HG02763 (cell line): ENCODE data around the gene DCUN1D4.
"Not testable (repeated sequence)": the region's sequence is repeated elsewhere in the genome, so short reads cannot be mapped to it uniquely, and the experiment has no call there.

Source experiments
- ATAC-seq: cut with Tn5 transposase; IDR thresholded peaks from one replicate; pipeline ENCODE4 v1.9.1; 2021; ENCODE audit warnings: mild to moderate bottlenecking, moderate library complexity; ENCODE audit not compliant: unreplicated experiment

The DCUN1D4 gene

DNA sequence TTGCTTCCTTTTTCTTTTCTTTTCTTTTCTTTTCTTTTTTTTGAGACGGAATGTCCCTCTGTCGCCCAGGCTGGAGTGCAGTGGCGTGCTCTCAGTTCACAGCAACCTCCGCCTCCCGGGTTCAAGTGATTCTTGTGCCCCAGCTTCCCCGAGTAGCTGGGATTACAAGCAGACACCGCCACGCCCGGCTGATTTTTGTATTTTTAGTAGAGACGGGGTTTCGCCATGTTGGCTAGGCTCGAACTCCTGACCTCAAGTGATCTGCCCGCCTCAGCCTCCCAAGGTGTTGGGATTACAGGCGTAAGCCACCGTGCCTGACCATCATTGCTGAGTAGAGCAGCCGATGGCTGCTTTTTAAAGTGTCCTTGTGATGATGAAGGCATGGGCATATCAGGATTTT is 50.4 kb downstream of the DCUN1D4 start:
- not testable (repeated sequence) for ATAC-seq

- no peak for ATAC-seq
Observed at GRCh38 chr4:51894059-51894645, 51.2 kb downstream of the DCUN1D4 start.

- peak; percentile 43 for ATAC-seq
Observed at GRCh38 chr4:51895158-51895557, 52.2 kb downstream of the DCUN1D4 start.

- ATAC-seq: peak; percentile 95
Observed at GRCh38 chr4:51895816-51896408, 53.0 kb downstream of the DCUN1D4 start.

- ATAC-seq: no peak
Observed at GRCh38 chr4:51901363-51901762, 58.4 kb downstream of the DCUN1D4 start.

DNA sequence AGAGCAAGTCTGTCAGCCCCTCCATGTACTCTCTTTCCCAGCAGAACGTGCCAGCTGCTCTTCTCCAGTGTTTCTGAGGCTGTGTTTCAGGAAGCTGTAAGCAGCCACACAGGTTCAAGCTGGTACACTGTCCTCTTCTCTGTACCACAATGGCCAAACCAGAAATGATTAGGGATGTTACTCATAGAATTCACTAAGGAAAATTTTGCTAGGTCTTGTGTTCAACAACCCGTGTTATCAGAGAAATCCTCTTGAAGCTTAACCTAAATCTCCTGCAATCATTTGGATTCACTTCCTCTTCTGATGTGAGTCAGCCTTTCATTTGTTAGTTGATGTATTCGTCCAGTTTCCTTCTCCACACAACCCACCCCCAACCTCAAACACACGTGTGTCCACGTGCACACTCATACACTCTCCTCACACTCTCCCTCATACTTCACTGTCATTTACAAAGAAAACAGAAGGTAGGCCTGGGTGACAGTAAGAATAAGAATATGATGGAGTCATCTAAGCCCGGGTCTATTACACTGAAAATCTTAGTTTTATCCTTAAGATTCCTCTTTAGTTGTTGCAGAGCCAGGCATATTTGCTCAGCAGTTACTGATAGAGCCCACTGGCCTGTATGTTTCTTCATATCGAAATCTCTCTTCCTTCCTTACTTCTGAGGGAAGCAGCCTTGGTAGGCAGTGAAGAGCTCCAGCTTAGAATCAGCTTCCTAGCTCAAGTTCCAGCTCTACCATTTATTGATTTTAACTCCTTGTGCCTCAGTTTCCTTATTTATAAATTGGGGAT is 63.4 kb downstream of the DCUN1D4 start:
- ATAC-seq: peak; percentile 98

- no peak for ATAC-seq
Observed at GRCh38 chr4:51907006-51907669, 64.2 kb downstream of the DCUN1D4 start.

GRCh38 chr4:51909236-51909703 is 66.3 kb downstream of the DCUN1D4 start:
- ATAC-seq: no peak

- ATAC-seq: no peak
Observed at GRCh38 chr4:51918251-51918650, 75.3 kb downstream of the DCUN1D4 start.

DNA sequence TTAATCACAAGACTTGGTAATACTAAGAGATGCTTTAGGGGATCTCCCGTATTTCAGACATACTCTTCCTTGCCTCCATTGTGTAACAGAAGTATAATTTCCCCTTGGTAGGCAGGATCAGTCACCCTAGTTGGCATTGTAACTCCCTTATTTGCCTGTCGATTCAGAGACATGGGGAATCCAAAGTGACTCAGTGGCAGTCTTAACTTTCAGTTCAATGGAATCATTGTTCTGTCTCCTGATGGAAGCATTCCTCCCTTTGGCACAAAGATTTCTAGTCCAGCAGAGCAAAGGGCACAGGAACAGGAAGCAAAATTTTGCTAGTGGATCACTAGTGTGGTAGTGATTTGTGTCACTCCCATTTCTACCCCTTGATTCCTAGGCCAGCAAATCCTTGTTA is 80.4 kb downstream of the DCUN1D4 start:
- no peak for ATAC-seq

DNA sequence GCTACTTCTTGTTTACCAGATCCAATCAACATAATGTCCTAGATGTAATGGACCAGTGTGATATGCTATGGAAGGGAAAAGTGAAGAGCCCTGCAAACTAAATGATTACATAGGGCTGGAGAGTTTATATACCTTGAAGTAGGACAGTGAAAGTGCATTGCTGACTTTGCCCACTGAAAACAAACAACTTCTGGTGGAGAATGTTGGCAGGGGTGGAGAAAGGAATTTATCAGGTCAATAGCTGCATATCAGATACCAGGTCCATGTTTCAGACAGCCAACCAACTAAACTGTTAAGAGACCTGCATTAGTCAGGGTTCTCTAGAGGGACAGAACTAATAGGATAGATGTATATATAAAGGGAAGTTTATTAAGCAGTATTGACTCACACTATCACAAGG is 82.4 kb downstream of the DCUN1D4 start:
- no peak for ATAC-seq

GRCh38 chr4:51930557-51930956 is 87.6 kb downstream of the DCUN1D4 start:
- no peak for ATAC-seq

DNA sequence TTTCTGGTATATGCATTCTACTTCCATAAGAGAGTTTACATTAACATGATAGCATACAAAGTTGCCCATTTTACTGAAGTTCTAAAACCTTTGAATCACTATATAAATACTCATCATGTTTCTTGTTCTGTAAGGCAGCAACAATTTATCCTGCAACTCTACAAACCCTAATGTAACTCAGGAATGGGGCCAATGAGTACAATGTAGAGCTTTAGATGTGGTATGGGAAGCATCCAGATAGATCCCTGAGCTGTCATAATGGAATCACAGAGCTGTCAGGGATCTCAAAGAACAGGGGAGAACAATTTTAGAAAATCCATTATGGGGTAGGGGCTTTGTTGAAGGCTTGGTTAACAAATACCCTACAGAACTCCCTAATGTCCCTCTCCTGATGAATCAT is 88.5 kb downstream of the DCUN1D4 start:
- no peak for ATAC-seq

GRCh38 chr4:51932261-51932660 is 89.3 kb downstream of the DCUN1D4 start:
- ATAC-seq: no peak

DNA sequence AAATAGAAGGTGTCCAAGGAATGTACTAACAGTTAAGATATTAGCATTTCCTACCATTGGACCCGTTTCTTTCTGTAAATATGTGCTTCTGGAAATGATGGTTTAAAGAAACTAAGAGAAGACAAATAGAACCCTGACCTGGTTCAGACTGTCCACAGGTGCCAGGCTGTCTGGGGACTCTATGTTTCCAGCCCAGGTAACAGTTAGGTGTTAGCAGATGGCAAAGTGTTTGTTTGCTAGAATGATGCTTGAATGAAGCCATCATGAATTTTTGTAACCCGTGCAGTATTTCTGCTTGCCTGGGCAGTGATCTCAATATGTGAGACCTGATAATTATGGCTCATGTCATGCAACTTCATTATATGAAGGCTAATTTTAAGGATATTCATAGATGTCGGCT is 89.7 kb downstream of the DCUN1D4 start:
- no peak for ATAC-seq

DNA sequence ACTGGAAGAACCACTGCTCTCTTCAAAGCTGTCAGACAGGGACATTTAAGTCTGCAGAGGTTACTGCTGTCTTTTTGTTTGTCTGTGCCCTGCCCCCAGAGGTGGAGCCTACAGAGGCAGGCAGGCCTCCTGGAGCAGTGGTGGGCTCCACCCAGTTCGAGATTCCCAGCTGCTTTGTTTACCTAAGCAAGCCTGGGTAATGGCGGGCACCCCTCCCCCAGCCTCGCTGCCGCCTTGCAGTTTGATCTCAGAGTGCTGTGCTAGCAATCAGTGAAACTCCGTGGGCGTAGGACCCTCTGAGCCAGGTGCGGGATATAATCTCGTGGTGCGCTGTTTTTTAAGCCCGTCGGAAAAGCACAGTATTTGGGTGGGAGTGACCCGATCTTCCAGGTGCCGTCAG is 97.5 kb downstream of the DCUN1D4 start:
- not testable (repeated sequence) for ATAC-seq

DNA sequence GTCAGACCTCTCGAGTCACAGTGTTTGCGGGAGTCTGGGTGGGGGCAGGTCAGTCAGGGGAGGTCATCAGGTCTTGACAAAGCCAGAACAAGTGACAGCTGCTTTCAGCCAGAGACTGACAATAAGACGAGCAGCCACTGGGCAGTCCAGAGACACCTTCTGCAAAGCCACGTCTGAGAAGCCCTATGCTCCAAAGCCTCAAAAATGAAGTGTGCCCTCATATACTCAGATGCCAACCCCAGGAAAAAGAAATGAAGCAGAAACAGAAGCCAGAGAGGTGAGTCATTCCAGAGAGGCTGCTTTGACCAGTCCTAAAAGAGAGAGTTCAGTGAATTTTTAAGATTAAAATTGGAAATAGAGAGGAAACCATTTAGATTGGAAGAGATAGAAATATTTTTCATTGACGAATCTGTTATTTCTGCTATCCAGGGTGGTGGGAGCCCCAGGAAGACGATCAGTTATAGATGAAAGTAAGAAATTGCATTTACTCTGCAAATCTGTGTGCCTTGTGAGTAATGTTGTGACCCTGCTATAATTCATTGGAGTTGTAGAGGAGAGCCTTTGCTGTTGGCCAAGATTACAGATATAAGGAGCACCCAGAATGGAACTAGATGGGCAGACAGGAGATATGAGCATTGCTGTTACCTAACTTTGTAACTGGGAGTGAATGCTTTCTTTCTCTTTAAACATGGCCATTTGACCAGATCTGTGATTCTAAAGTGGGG is 99.3 kb downstream of the DCUN1D4 start:
- no peak for ATAC-seq

- no peak for ATAC-seq
Observed at GRCh38 chr4:51942833-51943215, 99.9 kb downstream of the DCUN1D4 start.

DNA sequence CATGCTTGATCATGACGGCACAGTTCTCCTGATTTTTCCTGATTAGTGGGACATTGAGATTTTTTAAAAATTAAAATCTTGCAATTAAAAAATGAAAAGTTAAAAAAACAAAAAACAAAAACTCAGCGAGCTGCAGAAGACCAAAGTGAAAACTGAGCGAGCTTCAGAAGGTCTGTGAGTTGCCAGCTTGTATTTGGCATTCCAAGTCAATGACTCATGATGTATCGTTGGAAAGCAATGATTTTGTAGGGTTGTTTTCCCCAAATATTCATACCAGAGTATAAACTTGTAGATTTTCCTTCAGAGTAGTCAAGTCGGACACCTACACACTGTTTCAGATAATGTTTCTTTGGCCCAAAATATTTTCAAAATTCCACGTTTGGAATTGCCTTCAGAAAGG is 100.3 kb downstream of the DCUN1D4 start:
- no peak for ATAC-seq

DNA sequence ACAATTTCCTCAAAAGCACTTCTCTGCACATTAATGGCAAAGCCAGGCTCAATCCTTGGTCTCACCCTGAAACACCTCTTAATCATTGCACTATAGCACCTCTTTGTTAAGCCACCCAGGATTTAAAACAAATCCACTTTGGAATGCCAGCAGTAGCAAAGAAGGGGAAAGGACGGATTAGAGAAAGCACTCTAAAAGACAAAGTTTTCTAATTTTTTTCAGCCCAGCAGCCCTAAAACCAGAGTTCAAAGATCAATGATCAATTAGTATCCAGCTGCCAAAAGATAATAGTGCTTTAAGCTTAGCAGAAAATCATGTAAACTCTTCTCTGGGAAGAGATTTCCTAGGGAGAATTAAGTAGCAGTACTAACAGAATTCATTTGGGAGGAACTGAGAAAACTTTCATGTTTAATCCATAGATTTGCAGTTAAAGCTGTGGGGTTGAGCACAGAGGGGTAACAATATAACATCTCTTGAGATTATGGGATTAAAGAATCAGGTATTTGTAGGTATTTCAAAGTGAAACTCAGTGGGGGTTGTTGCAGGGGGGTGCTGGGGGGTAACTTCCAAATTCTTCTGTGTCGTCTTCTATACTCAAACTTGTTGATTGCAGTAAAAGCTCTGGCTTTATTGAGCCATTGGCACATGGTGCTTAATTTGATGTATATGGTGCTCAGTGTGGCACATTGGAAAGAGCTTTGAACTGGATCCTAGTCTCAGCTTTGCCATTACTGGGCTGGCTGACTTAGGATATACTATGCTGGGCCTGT is 115.4 kb downstream of the DCUN1D4 start:
- no peak for ATAC-seq
